Natural killer cell (primary cell): ENCODE measurements around the gene NDUFV1. TPM values are rescaled to one million over a fixed set of nuclear protein-coding genes. Genes with fewer than 3 reads are reported as not detected.

Source experiments
- ATAC-seq, 3 donors: fragments of 150-1000 bp in 2 of 3; fragments of 200-7000 bp in 1 of 3; cut with Tn5 transposase; 1 replicate in 1 of 3; 2 replicates in 2 of 3; pipeline ENCODE4 v1.10.0; 2021; ENCODE audit warnings: mild to moderate bottlenecking in 2 of 3, moderate library complexity in 2 of 3
- DNase-seq, 2 donors: peaks; one replicate each; pipeline versions ENCODE4 v3.0.0 to v3.0.0-alpha.2; 2013 to 2021; ENCODE audit warnings: mixed read lengths in 1 of 2
- H3K27ac ChIP-seq: one replicate; pipeline ENCODE4 v1.5.1; 2013; ENCODE audit warnings: mild to moderate bottlenecking, low read length
- H3K27me3 ChIP-seq: one replicate; pipeline ENCODE4 v1.6.1; 2013; ENCODE audit warnings: low read length; ENCODE audit not compliant: control insufficient read depth, insufficient read depth
- H3K36me3 ChIP-seq: one replicate; pipeline ENCODE4 v1.6.1; 2013; ENCODE audit warnings: low read length; ENCODE audit not compliant: control insufficient read depth, insufficient read depth
- H3K4me1 ChIP-seq: one replicate; pipeline ENCODE4 v1.6.1; 2013; ENCODE audit warnings: low read length; ENCODE audit not compliant: control insufficient read depth, insufficient read depth
- H3K4me3 ChIP-seq: one replicate; pipeline ENCODE4 v1.5.1; 2013; ENCODE audit warnings: low read length
- H3K9me3 ChIP-seq: one replicate; pipeline ENCODE4 v1.6.1; 2013; ENCODE audit warnings: low read length; ENCODE audit not compliant: control insufficient read depth, insufficient read depth
- H3K27ac Mint-ChIP-seq, 2 donors: one replicate each; pipeline ENCODE4 v1.8.0; 2022; ENCODE audit warnings: mild to moderate bottlenecking in 2 of 2, mixed read lengths in 2 of 2, moderate library complexity in 1 of 2
- H3K27me3 Mint-ChIP-seq, 2 donors: one replicate each; pipeline ENCODE4 v1.8.0; 2022; ENCODE audit warnings: low read depth in 2 of 2, mixed read lengths in 2 of 2
- H3K36me3 Mint-ChIP-seq: one replicate; pipeline ENCODE4 v1.8.0; 2022; ENCODE audit warnings: mixed read lengths
- H3K4me1 Mint-ChIP-seq, 2 donors: one replicate each; pipeline ENCODE4 v1.8.0; 2022; ENCODE audit warnings: mixed read lengths in 2 of 2
- H3K4me3 Mint-ChIP-seq: one replicate; pipeline ENCODE4 v1.8.0; 2022; ENCODE audit warnings: mild to moderate bottlenecking, moderate library complexity, mixed read lengths
- H3K9me3 Mint-ChIP-seq, 2 donors: one replicate each; pipeline ENCODE4 v1.8.0; 2022; ENCODE audit warnings: mixed read lengths in 2 of 2
- CTCF ChIP-seq: fragments of 200-600 bp; IDR thresholded peaks from one replicate; pipeline ENCODE4 v1.8.0; 2022; ENCODE audit warnings: antibody characterized with exemption
- WGBS: methylation state at CpG from one replicate; pipeline ENCODE4 v1.1.7; 2013; ENCODE audit warnings: missing lambda C conversion rate; ENCODE audit not compliant: insufficient coverage; 5-methylcytosine and 5-hydroxymethylcytosine counted together
- intact Hi-C: fragments of 100-400 bp; cut with micrococcal nuclease; formaldehyde crosslinking; loops from one replicate; pipeline ENCODE4 v1.14.2; 2022
- total RNA-seq, 4 donors: library from RNA; stranded (reverse); fragments of 120-200 nt in 1 of 4; gene quantifications; one replicate each; pipeline versions ENCODE4 v1.2.3 to v1.2.4, GENCODE V29; 2013 to 2022

Gene NDUFV1
- total RNA-seq, 3 donors from 2014 or later (not counting 1 experiment from before 2014, with no cell fraction given) = 346 to 393 (median 360) TPM

GRCh38 chr11:67645521-67646461 lies 39.1 kb downstream of the NDUFV1 start:
- peaks cover 57% of the 10 kb centered on the region for H3K4me1 ChIP-seq
- no peaks in the 10 kb centered on the region for H3K27me3 ChIP-seq
- TF ChIP-seq CTCF = no peak
- H3K27ac ChIP-seq = no peak overlapping the region
- no peaks in the 10 kb centered on the region for H3K36me3 ChIP-seq
- Mint-ChIP-seq H3K4me3 (peak overlapping the region; percentile 61), H3K9me3 (no peaks in the 10 kb centered on the region), H3K27me3 (no peaks in the 10 kb centered on the region), H3K27ac (peak overlapping the region in 1 of 2 donors; percentile 64), H3K4me1 (peaks cover 22 to 37% of the 10 kb centered on the region in 2 donors), H3K36me3 (no peaks in the 10 kb centered on the region)
- intact Hi-C loops = no loop called here
- H3K9me3 ChIP-seq = peaks cover 3% of the 10 kb centered on the region
- no peak for DNase-seq
- ATAC-seq = no peak
- 87% methylated on average over 22 of the region's 24 CpGs for WGBS
- H3K4me3 ChIP-seq = no peak overlapping the region

GRCh38 chr11:67646535-67647336 lies 40.0 kb downstream of the NDUFV1 start:
- peak overlapping the region; percentile 61 for H3K4me3 Mint-ChIP-seq
- intact Hi-C loops = no loop called here

GRCh38 chr11:67647471-67647870 lies 40.7 kb downstream of the NDUFV1 start:
- WGBS = 39% methylated on average over 14 of the region's 15 CpGs
- H3K27me3 ChIP-seq = no peaks in the 10 kb centered on the region
- H3K36me3 Mint-ChIP-seq = no peaks in the 10 kb centered on the region
- H3K4me3 Mint-ChIP-seq = peak overlapping the region; percentile 61
- H3K27ac ChIP-seq = no peak overlapping the region
- no peaks in the 10 kb centered on the region for H3K36me3 ChIP-seq
- DNase-seq = no peak
- no peaks in the 10 kb centered on the region for H3K27me3 Mint-ChIP-seq
- peaks cover 26 to 39% of the 10 kb centered on the region in 2 donors for H3K4me1 Mint-ChIP-seq
- peaks cover 3% of the 10 kb centered on the region for H3K9me3 ChIP-seq
- H3K4me1 ChIP-seq = peaks cover 57% of the 10 kb centered on the region
- peak overlapping the region in 1 of 2 donors; percentile 49 for H3K27ac Mint-ChIP-seq
- no peaks in the 10 kb centered on the region for H3K9me3 Mint-ChIP-seq
- intact Hi-C loops = no loop called here
- no peak overlapping the region for H3K4me3 ChIP-seq
- no peak for ATAC-seq
- no peak for TF ChIP-seq CTCF

More at GRCh38 chr11:67646535-67647336, 40.0 kb downstream of the NDUFV1 start:
- H3K36me3 Mint-ChIP-seq = no peaks in the 10 kb centered on the region
- H3K4me1 Mint-ChIP-seq = peaks cover 26 to 39% of the 10 kb centered on the region in 2 donors
- ATAC-seq = peak in 2 of 3 donors; percentile 19 to 61
- no peaks in the 10 kb centered on the region for H3K9me3 Mint-ChIP-seq
- H3K4me1 ChIP-seq = peaks cover 57% of the 10 kb centered on the region
- WGBS = 2% methylated on average over 24 of the region's 24 CpGs
- no peaks in the 10 kb centered on the region for H3K36me3 ChIP-seq
- peak overlapping the region in 1 of 2 donors; percentile 64 for H3K27ac Mint-ChIP-seq
- peak in 1 of 2 donors; percentile 60 for DNase-seq
- no peak for TF ChIP-seq CTCF
- H3K27me3 Mint-ChIP-seq = no peaks in the 10 kb centered on the region
- H3K27me3 ChIP-seq = no peaks in the 10 kb centered on the region
- peaks cover 3% of the 10 kb centered on the region for H3K9me3 ChIP-seq
- no peak overlapping the region for H3K4me3 ChIP-seq
- no peak overlapping the region for H3K27ac ChIP-seq
